GM03348 (cell line): ENCODE results near the gene ABHD16A.

ENCODE experiments used
- DNase-seq: peaks from one replicate; pipeline ENCODE4 v3.0.0; 2012; ENCODE audit warnings: low spot score

The ABHD16A gene

GRCh38 chr6:31689249-31690110, 13.6 kb downstream of the ABHD16A start:
- peak; percentile 21 for DNase-seq

- DNase-seq = no peak
Measured at GRCh38 chr6:31687860-31688693, 15.0 kb downstream of the ABHD16A start.

- no peak for DNase-seq
Measured at GRCh38 chr6:31687321-31687720, 15.8 kb downstream of the ABHD16A start.

GRCh38 chr6:31686483-31686882, 16.6 kb downstream of the ABHD16A start:
- DNase-seq = no peak

GRCh38 chr6:31683591-31683990, 19.5 kb downstream of the ABHD16A start:
- DNase-seq = no peak

GRCh38 chr6:31681135-31681671, 21.9 kb downstream of the ABHD16A start:
- peak; percentile 80 for DNase-seq

DNA sequence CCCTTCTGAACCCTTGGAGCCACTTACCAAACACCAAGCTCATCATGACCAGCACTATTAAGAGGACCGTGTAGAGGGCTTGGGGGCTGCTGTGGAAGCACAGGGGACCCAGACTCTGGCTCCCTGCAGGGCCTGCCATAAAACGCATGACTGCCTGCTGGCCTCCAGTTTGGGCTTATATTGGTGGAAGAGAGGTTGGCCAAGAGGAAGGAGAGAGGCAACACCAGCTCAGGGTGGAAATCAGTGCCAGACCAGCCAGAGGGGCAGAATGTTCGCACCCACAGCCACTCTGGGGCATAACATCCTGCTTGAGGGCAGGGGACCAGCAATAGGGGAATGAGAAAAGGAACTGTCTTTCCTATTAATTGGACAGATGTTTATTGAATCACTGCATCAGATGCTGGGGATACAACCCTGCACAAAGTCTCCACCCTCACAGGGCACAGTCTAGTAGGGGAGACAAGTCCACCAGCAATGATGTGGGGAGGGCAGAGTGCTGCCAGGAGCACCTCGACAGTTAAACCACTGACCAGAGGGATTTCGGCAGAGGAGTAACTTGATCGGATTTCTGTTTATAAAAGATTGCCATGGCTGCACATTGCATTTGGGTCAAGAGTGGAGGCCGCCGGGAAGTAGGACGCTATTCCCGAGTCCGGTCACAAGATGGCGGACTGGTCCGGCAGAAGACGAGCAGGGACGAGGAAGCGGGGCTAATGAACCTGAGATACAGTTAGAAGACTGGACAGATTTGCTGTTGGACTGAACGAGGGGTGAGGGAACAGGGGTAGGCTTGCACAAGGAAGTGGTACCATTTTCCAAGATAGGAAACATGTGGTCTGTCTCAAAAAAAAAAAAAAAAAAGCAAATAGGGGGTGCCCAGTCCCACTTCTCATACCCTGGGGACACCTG, 22.6 kb downstream of the ABHD16A start, which contains the start of gene LY6G5C:
Gene LY6G5C, minus strand, starts transcription at position 842 of the 909 bp plus-strand sequence. Its CDS starts 694 bp downstream, at position 148.
- DNase-seq = peak; percentile 90

DNA sequence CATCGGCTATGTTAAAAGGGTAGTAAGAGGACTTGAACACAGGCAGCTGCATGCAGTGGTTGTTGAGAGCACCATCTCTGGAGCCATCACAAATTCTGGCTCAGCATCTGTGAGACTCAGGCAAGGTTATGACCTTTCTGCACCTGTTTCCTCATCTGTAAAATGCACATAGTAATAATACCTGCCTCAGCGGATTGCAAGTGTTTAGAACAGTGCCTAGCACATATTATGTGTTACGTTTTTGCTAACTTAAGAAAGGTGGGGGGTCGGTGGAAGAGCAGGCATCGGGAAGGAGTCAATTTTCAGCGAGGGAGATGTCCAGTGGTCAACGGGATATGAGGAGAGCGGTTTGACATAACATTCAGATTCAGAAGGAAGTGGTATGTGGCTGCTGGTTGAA, 25.2 kb downstream of the ABHD16A start:
- DNase-seq = no peak

DNA sequence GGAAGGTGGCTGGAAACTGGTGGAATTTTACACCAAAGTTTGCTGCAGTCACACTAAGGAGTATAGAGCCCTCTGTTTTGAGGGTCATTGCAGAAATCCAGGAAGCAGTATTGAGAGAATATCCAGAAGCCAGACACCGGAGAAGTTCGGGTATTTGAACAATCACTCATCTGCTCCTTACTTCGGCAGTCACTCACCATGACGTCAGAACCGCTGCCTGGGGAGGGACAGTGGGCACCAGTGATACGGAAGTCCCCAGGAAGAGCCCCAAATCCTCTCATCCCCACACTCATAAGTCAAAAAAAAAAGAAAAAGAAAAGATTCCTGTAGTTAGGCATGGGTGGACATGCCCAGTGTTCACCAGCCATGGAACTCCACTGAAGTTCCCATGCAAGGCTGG, 26.2 kb downstream of the ABHD16A start:
- DNase-seq = no peak

DNA sequence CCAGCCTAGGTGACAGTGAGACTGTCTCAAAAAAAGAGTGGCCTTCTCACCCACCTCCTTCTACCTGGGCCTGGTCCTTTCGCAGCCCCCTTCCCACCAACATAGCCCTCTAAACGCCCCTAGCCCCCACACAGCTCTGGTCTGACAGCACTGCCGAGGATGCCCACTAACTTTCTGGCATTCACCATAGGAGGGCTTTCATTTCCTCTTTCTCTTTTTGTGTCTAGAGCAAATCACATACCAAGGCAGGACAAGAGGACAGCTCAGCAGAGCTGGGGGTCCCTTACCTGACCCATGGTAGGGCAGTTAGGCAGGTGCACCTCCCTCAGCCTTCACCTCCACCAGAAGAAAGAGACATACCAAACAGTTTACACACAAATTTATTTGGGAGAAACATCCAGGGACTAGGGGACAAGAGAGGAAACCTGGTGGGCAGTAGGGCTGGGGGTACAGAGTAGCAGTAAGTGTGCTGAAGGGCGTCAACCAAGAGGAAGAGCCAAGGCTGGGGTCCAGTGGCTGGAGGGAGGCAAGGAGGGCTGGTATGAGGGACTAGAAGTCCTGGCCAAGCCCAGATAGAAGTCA, 26.7 kb downstream of the ABHD16A start:
- DNase-seq = no peak

DNA sequence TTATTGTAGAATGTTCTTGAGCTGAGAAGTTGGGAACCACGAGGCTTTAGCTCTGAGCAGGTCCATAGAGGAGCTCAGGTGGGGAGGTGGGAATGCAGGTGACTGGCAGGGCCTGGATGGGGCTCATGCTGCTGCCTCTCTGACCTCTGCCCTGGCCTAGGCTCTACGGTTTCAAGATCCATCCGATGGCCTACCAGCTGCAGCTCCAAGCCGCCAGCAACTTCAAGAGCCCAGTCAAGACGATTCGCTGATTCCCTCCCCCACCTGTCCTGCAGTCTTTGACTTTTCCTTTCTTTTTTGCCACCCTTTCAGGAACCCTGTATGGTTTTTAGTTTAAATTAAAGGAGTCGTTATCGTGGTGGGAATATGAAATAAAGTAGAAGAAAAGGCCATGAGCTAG, 33.4 kb downstream of the ABHD16A start, which contains the start of gene LY6G5B:
Gene LY6G5B, plus strand, starts transcription at position 301 of the 400 bp plus-strand sequence. CDS start 975 bp downstream, outside the sequence.
- no peak for DNase-seq

DNA sequence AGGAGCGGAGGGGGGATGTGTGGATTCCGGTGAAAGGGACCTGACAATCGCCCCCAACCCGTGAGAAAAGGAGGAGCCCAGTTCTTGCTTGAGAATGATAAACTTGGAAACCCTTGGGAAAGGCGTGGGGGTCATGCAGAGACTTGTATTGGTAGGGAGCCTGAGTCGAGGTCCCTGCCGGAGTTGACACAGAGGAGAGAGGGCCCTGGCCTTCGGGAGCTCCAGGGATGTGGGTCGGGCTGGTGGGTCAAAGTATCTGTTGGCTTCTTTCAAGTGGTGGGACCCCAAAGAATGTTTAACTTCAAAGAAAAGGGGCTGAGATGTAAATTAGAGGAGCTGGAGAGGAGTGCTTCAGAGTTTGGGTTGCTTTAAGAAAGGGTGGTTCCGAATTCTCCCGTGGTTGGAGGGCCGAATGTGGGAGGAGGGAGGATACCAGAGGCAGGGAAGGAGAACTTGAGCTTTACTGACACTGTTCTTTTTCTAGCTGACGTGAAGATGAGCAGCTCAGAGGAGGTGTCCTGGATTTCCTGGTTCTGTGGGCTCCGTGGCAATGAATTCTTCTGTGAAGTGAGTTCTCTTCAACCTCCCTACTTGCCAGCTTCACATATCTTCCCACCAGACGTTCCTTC, 36.7 kb downstream of the ABHD16A start:
- DNase-seq = peak; percentile 40

DNA sequence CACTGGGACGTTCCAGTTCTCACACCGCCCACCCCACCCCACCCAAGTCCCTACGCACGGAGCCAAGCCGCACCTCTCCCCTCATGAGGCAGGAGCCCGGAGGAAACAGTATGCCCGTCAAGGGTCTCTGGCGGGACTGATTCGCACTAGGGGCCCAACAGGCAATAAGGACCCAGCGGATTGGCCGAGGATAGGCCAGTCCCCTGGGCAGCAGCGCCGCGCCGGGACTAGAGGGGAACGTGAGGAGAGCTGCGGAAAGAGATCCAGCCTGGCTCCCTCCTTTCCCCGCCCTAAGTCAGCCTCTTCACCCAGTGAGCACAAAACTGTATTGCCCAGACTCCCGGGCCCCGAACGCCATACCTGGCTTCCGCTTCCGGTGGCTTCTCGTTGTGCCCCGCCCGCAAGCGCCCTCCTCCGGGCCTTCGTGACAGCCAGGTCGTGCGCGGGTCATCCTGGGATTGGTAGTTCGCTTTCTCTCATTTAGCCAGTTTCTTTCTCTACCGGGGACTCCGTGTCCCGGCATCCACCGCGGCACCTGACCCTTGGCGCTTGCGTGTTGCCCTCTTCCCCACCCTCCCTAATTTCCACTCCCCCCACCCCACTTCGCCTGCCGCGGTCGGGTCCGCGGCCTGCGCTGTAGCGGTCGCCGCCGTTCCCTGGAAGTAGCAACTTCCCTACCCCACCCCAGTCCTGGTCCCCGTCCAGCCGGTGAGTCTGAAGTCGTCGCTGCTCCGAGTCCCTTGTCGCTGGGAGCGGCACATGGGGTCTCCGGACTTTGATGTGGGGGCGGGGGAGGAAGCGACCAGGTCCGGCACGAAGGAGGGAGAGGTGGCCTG, 37.4 kb downstream of the ABHD16A start, which contains the start of gene CSNK2B:
Gene CSNK2B, plus strand, starts transcription at position 580 of the 836 bp plus-strand sequence. CDS start 752 bp downstream, outside the sequence.
- DNase-seq = peak; percentile 97

DNA sequence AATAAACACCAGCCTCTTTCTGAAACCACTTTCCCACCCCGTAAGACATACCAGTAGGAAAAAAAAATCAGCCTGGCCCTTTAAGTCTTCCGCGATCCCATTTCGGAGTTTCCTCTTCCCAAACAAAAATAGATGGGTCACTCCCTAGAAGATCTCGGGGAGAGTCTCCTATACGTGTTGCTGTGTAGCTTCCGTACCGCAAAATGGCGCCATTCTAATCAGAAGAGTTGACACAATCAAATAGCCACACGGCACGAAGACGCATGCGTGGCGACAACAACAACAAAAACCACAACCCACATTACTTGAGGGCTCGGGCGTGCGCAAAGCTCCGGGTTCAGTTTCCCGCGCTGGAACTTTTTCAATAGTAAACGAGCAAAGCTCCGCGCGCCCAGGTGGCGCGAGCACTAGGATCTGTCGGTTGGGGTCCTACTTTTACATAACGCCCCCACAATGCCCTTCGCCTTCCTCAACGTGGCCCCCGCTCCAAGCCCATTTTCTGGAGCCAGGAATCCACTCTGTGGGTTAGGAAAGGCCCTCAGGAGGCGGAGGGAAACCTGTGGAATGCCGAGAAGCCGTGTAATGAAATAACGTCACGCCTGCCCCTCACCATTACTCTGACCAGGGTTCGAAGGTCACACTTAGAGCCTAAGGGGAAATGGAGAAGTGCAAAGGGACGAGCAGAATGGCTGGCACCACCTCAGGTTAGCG, 38.2 kb downstream of the ABHD16A start, which contains the start of gene GPANK1:
Gene GPANK1, minus strand, starts transcription at position 208 of the 711 bp plus-strand sequence. CDS start 519 bp downstream, outside the sequence.
- peak; percentile 78 for DNase-seq

DNA sequence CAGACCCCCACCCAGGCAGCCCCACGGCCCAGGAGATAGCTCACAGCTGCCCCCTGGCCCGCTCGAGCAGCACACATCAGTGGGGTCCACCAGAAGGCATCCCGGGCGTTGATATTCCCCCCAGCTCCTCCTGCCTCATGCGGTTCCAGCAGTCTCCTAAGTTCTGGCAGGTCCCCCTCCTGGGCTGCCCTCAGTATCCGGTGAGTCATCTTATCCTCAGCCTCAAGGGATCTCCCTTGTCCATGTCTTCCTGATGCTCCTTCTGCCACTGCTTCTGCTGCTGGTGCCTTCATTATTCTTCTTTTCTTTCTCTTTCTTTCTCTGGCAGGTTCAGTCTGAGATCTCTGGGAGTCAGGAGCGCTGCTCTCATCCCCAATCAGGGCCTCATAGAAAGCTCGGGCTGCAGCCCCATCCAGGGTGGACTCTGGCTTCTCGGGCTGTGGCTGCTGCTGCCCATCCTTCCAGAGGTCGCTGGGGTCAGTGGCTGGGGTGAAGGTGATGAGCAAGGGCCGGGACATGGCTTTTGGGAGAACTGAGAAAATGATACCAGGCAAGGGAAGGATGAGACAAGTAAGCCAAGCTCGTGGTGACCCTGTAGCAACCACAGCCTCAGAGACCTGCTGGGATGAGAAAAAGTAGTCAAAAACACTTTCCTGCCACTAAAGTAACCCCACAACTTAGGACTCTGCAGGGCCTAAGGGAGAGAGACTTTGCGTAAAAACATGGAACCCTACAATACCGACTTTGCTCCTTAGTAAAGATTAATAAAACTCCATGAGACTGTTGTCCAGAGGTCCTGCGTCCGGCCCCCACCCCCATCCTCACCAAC, 38.9 kb downstream of the ABHD16A start:
- peak; percentile 84 for DNase-seq

- DNase-seq = no peak
Measured at GRCh38 chr6:31663126-31663960, 39.8 kb downstream of the ABHD16A start.
